Right renal pelvis (tissue), 4 donors: Measurements from ENCODE around the gene ACP5. TPM values are rescaled to one million over a fixed set of nuclear protein-coding genes. Genes with fewer than 3 reads are reported as not detected.
"Not testable (repeated sequence)": the region's sequence is repeated elsewhere in the genome, so short reads cannot be mapped to it uniquely, and the experiment has no call there.

Experiments used
- DNase-seq, 4 donors: peaks; one replicate each; pipeline ENCODE4 v3.0.0-alpha.2; 2013; ENCODE audit warnings: low read depth in 4 of 4, low spot score in 3 of 4, missing footprints in 1 of 4
- polyA plus RNA-seq, 4 donors: library from polyadenylated mRNA; unstranded; fragments of 120-200 nt; gene quantifications; one replicate each; pipeline ENCODE4 v1.2.1, GENCODE V29; 2013; ENCODE audit not compliant: insufficient read length in 4 of 4

The ACP5 gene
- polyA plus RNA-seq, 4 donors, result 11.8 to 17.2 (median 14.1) TPM

GRCh38 chr19:11580116-11580515 is 2.7 kb upstream of the ACP5 start:
- DNase-seq, result no peak

GRCh38 chr19:11578258-11579142 is 1.1 kb upstream of the ACP5 start:
- peak in 1 of 4 donors; percentile 36 for DNase-seq

- DNase-seq, result no peak
Observed at GRCh38 chr19:11576227-11576626, 1.2 kb downstream of the ACP5 start.

GRCh38 chr19:11574689-11575088 is 2.8 kb downstream of the ACP5 start:
- no peak for DNase-seq

- not testable (repeated sequence) for DNase-seq
Observed at GRCh38 chr19:11573763-11574162, 3.7 kb downstream of the ACP5 start.

DNA sequence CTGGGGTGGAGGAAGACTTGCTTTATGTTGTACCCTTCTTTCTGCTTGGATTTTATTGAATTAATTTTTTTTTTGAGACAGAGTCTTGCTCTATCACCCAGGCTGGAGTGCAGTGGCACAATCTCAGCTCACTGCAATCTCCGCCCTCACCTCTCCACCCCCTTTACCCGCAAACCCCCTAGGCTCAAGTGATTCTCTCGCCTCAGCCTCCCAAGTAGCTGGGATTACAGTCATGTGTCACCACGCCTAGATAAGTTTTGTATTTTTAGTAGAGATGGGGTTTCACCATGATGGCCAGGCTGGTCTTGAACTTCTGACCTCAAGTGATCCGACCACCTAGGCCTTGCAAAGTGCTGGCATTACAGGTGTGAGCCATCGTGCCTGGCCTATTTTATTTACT is 4.1 kb downstream of the ACP5 start:
- not testable (repeated sequence) for DNase-seq

DNA sequence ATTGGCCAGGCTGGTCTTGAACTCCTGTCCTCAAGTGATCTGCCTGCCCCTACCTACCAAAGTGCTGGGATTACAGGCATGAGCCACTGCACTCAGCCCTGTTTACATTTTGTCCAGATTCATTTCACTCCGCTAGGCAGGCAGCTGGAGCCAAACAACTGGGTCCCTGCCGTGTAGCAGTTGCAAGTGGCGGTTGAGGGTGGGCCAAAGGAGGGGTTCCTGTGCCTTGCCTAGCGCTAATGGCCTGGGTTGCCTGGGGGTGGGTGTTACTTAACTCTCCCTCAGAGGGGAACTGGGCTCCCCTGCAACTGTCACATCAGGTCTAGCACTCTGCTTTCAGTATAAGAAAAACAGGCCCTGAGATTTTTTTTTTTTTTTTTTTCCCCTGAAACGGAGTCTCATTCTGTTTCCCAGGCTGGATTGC is 7.4 kb downstream of the ACP5 start:
- DNase-seq, result no peak

DNA sequence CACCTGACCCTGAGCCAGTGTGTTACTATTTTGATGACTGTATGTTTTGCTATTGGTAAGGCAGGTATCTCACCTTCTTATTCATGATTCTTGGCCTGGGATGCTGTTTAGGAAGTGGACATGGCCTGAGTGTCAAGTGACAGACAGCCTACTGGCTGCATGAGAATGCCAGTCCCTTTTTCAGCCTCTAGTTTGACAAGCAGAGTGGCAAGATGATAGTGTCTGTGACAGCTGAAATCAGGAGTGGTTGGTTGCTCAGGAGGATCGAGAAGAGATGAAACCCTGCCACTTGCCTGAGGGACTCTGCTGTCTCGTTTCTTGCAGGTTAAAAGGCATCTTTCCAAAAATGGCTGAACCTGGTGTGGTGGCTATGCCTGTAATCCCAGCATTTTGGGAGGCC is 11.3 kb downstream of the ACP5 start:
- no peak for DNase-seq

- not testable (repeated sequence) for DNase-seq
Observed at GRCh38 chr19:11565649-11565980, 11.8 kb downstream of the ACP5 start.

- not testable (repeated sequence) for DNase-seq
Observed at GRCh38 chr19:11564082-11564807, 13.2 kb downstream of the ACP5 start.

DNA sequence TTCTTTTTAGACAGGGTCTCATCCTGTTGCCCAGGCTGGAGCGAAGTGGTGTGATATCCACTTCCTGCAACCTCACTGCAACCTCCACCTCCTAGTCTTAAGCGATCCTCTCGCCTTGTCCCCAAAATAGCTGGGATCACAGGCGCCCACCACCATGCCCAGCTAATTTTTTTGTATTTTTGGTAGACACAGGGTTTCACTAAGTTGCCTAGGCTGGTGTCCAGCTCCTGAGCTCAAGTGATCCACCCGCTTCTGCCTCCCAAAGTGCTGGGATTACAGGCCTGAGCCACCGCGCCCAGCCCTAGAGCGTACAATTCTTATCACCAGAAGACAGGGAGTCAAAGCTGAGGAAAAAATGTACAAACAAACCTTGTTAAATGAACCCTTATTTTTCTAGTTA is 13.9 kb downstream of the ACP5 start:
- DNase-seq, result no peak

DNA sequence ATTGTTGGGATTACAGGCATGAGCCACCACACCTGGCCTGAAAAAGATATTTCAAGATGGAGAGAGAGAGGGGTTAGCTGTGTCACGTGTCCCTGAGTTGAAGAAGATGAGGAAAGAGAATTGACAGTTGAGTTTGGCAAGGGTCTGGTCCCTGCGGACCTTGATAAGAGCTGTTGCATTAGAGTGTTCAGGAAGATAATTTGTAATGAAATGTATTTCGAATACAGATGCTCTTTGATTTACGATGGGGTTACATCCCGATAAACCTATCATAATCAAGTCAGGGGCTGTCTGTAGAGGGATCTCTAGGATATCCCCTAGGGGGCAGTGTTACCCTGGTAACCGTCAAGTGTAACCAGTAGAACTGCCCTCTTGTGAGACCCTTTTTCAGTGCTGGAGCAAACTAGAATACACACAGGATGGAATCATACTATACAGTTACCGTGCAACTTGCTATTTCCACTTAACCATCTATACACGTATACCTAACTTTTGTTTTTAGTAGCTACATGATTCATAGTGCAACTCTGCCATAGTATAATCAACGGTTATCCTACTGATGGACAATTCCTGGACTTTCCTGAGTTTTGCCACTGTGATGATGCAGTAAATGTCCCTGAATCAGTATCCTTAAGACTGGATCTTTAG is 16.9 kb downstream of the ACP5 start:
- peak in 1 of 4 donors; percentile 54 for DNase-seq

DNA sequence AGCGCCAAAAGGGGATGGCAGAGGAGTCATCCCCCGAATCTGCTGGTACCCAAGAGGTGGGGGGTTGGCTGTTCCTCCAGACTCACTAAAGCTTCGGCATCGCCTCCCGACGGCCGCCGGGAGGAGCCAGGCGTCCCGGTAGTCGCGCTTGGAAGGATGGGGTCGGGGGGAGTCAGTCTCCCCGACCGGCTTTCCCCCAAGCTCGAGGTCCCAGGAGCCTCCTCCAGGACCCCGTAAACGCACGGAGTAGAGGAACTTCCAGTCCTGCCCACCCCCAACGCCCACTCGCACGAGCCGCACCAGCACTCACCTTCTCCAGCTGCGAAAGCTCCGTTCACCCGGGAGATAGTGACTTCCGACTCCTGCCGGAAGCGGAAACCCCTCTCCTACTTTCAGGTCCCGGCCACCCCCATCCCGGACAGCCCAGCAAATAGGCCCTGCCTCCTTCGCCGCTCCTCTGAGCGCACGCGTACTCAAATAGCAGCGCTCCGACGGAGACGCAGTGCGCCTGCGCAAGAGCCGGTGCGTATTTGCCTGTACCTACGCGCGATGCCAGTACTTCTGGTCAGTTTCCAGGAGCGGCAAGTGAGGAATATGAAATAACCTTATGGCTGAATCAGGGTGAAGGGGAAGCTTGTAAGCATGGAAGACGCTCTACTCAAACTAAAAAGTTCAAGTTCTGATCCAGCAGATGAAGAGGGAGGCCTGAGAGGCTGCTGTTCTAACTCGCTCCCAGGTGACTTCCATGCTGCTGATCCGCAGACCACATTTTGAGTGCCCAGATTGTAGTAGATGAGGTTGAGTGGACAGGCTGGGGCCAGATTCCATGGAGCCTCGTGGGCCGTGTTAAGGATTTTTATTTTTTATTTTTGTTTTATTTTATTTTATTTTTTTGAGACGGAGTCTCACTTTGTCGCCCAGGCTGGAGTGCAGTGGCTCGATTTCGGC is 18.3 kb downstream of the ACP5 start, which contains the start of gene ELOF1:
Gene ELOF1, minus strand, starts transcription at position 350 of the 948 bp plus-strand sequence. CDS start 4,883 bp downstream, outside the sequence.
- DNase-seq, result peak; percentile 95 to 97 (median 97)

DNA sequence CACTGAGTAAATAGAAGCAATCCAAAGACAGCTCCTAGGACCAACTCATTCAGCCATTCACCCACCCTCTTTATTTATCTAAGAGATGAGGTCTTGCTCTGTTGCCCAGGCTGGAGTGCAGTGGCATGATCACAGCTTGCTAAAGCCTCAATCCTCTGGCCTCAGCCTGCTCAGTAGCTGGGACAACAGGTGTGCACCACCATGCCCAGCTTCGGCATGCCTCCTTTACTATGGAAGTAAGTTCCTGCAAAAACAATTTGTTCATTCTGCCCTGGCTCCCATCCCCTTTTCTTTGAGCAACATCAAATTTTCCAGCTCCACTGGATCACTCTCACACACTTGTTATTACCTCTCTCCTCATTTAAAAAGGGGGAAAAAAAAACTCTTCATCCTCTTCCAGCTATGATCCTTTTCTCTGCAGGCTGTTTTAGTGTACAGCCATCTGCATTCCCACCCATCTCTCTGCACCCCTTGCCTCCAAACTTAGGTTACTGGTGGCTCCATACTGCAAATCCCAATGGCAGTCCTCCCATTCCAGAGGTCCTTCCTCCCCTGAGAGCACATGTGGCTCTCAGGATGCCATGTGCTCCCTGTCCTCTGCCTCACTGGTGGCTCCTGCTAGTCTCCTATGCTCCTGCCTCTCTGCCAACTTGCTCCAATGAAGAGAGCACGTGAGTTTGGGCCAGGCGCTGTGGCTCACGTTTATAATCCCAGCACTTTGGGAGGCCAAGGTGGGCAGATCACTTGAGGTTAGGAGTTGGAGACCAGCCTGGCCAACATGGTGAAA is 20.6 kb downstream of the ACP5 start:
- no peak for DNase-seq

DNA sequence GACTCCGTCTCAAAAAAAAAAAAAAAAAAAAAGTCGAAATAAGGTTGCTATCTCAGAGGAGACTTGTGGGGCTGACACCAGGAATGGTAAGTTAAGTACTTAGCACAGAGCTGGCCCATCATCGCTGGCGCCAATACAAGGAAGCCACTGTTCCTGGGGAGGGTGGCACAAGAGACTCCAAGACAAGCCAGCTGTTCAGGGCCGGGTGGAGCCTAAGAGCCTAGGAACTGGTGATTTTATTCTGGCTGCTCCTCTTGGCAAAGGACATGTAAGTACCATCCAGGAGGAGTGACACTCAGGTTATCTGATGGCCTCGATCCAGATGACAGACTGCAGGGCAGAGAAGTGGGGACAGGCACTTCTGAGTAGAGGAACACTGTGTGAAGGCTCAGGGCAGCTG is 22.2 kb downstream of the ACP5 start:
- no peak for DNase-seq

DNA sequence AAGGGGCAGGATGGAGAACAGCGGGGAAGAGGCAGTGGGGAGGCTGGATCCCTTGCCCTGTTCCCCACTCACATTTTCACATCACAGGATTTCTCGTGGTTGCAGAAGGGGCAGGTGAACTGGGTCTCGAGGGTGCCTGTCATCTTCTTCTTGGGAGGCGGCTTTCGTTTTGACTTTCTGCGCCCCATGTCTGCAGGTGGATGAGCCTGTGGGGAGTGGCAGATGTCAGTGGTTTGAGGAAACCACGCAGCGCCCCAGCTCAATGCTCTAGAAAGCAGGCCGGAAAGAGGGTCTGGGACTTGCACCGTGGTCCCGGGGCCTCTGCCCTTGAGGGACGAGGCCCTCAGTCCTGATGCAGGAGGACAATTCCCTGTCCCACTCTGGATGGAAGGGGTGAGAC is 23.3 kb downstream of the ACP5 start:
- no peak for DNase-seq

- no peak for DNase-seq
Observed at GRCh38 chr19:11552666-11553372, 24.6 kb downstream of the ACP5 start.

DNA sequence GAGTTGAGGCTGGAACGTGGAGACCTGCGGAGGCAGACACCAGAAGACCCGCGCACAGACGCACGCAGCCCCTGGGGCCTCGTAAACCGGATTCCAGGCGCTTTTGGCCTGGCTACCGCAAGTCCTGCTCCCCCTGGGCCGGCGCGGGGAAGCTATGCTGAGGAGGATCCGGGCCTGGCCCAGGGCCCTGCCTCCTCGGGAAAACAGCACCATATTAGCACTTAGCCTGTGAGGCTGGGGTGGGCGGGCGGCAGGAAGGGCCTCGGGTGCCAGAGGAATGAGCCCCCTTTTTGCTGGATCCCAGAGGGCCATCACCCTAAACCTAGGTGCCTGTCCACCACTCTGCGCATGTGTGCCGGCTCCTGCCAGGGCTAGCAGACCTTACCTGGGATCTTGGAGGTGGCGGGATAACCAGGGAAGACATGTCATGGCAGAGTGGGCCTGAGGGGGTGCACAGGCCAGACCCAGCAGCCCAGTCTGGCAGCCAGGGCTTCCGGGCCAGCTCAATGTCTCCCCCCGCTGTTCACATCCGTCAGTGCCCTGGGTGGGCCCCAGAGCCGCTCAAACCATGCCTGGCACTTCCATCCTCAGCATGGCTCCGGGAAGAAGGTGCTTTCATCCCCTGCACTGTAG is 25.7 kb downstream of the ACP5 start:
- DNase-seq, result no peak
